Ascending aorta (tissue), 2 donors: ENCODE data around the gene GHDC. TPM values are rescaled to one million over a fixed set of nuclear protein-coding genes. Genes with fewer than 3 reads are reported as not detected.

Source experiments
- DNase-seq, 2 donors: peaks; one replicate each; pipeline ENCODE4 v3.0.0-alpha.2; 2019; ENCODE audit warnings: low spot score in 2 of 2
- H3K27ac ChIP-seq, 2 donors: fragments of 200-600 bp; sonication (generic); one replicate each; pipeline ENCODE4 v1.5.1; 2016 to 2017; ENCODE audit warnings: mild to moderate bottlenecking in 1 of 2
- H3K27me3 ChIP-seq: fragments of 200-600 bp; sonication (generic); one replicate; pipeline ENCODE4 v1.5.1; 2017
- H3K36me3 ChIP-seq, 2 donors: fragments of 200-600 bp; sonication (generic); one replicate each; pipeline ENCODE4 v1.5.1; 2016
- H3K4me1 ChIP-seq, 2 donors: fragments of 200-600 bp; sonication (generic); one replicate each; pipeline ENCODE4 v1.5.1; 2016 to 2017; ENCODE audit warnings: mild to moderate bottlenecking in 1 of 2
- H3K4me3 ChIP-seq, 2 donors: fragments of 200-600 bp; sonication (generic); one replicate each; pipeline ENCODE4 v1.5.1; 2016 to 2017; ENCODE audit warnings: mild to moderate bottlenecking in 1 of 2
- H3K9me3 ChIP-seq, 2 donors: fragments of 200-600 bp; sonication (generic); one replicate each; pipeline ENCODE4 v1.5.1; 2016
- intact Hi-C: fragments of 100-400 bp; cut with DNase I; formaldehyde crosslinking; loops from one replicate; pipeline ENCODE4 v1.15.1; 2023
- total RNA-seq: library from RNA; depleted of rRNA; stranded (reverse); fragments of >200 nt; gene quantifications from one replicate; pipeline ENCODE4 v1.1.0, GENCODE V29; 2016
- TF ChIP-seq, protein P1 (sequence below), 3 experiments: fragments of 200-600 bp in 2 of 3; fragments of 450-650 bp in 1 of 3; sonication (generic) in 2 of 3; IDR thresholded peaks; one replicate each; pipeline ENCODE4 v1.5.1; 2016 to 2019; ENCODE audit warnings: antibody characterized with exemption in 3 of 3, mild to moderate bottlenecking in 1 of 3, moderate library complexity in 1 of 3

GHDC gene
- total RNA-seq, 1 donor from 2014 or later, result 94.3 TPM

DNA sequence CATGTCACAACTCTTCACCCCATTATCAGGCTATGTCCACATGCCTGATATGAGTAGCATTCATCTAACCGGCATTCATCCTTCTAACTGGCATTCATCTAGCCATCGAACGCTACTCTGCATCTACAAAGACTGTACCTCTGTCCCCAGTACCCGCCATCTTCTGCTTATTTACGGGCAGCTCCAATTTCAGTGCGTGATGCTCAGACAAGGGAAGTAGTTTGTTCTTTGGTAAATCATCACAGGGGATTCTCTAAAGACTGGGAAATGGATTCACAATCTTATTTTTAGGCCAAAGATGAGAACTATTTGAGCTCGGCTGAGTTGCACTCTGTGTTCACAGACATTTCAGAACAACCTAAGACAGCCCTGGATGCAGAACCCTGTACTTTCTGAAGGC is 42.5 kb upstream of the GHDC start:
- intact Hi-C loops, result no loop called here
- H3K27ac ChIP-seq, result no peak overlapping the region

DNA sequence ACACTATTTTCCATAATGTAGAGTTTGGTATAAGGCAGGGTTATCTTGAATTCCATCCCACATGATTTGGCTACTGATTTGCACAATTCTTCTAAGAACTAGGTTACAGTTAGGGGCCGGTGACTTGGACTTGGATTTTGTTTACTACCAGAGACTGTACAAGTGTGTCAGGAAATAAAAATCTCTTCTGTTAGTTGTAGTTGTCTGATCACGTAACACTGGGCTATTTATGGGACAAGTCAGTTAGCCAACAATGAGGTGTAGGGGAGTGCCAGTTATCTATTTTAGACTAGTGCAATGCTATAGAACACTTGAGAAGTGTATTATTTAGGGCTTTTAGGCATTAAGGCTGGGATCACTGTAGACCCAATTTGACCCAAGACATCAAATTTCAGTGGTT is 39.7 kb upstream of the GHDC start:
- Histone ChIP-seq H3K4me3 (no peak overlapping the region), H3K36me3 (no peaks in the 10 kb centered on the region), H3K4me1 (peaks cover 0 to 5% of the 10 kb centered on the region in 2 donors), H3K27ac (no peak overlapping the region), H3K27me3 (no peaks in the 10 kb centered on the region), H3K9me3 (no peaks in the 10 kb centered on the region)
- no peak for DNase-seq
- TF ChIP-seq, protein P1, sequence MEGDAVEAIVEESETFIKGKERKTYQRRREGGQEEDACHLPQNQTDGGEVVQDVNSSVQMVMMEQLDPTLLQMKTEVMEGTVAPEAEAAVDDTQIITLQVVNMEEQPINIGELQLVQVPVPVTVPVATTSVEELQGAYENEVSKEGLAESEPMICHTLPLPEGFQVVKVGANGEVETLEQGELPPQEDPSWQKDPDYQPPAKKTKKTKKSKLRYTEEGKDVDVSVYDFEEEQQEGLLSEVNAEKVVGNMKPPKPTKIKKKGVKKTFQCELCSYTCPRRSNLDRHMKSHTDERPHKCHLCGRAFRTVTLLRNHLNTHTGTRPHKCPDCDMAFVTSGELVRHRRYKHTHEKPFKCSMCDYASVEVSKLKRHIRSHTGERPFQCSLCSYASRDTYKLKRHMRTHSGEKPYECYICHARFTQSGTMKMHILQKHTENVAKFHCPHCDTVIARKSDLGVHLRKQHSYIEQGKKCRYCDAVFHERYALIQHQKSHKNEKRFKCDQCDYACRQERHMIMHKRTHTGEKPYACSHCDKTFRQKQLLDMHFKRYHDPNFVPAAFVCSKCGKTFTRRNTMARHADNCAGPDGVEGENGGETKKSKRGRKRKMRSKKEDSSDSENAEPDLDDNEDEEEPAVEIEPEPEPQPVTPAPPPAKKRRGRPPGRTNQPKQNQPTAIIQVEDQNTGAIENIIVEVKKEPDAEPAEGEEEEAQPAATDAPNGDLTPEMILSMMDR (IDR thresholded peaks at IDR 0.05), result no peak
- intact Hi-C loops, result loop anchor here (5.0 kb wide), 1 partner anchor 43 kb away; the partner anchor contains the start of gene STAT5B

More for the DNA sequence above, 42.5 kb upstream of the GHDC start:
- Histone ChIP-seq H3K4me3 (no peak overlapping the region), H3K27me3 (no peaks in the 10 kb centered on the region), H3K4me1 (peaks cover 0 to 5% of the 10 kb centered on the region in 2 donors), H3K36me3 (no peaks in the 10 kb centered on the region), H3K9me3 (no peaks in the 10 kb centered on the region)
- DNase-seq, result no peak
- TF ChIP-seq, protein P1 (IDR thresholded peaks at IDR 0.05), result no peak

DNA sequence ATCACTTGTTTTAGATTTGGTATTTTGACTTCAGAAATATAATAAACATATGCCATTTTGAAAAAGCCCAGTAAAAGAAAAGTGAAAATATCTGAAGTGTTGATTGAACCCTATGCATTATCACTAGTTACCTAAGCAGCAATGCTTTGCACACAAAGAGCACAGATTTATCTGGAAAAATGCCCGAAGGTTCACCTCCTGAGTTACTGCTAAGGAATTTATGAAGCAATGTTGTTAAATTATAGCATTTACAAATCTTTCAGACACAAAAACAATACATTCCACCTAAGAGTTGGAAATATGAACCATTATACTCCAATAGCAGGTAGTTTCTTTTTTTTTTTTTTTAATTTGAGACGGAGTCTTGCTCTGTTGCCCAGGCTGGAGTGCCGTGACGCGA is 38.9 kb upstream of the GHDC start:
- TF ChIP-seq, protein P1 (IDR thresholded peaks at IDR 0.05), result no peak
- Histone ChIP-seq H3K27ac (no peak overlapping the region), H3K4me1 (peaks cover 0 to 5% of the 10 kb centered on the region in 2 donors), H3K36me3 (no peaks in the 10 kb centered on the region), H3K9me3 (no peaks in the 10 kb centered on the region), H3K27me3 (no peaks in the 10 kb centered on the region), H3K4me3 (no peak overlapping the region)
- DNase-seq, result no peak
- intact Hi-C loops, result loop anchor here (5.0 kb wide), 1 partner anchor 44 kb away; the partner anchor contains the start of gene STAT5B

DNA sequence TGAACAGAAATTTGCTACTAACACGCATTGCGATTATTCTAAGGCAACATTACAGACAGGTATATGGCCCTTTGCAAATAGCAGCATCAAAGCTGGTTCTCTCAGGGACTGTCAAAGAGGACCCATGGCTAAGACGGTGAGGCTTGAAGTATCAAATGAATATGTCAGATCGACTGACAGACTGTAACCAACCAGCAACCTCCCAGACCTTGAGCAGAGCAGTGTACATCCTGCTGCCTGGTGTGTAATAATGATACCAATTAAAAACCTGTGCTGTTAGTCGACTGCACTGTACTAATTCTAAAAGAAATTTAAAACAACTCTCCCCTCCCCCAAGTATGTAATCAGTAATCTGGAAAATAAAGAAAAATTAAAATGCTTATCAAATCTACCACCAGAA is 35.9 kb upstream of the GHDC start:
- Histone ChIP-seq H3K9me3 (no peaks in the 10 kb centered on the region), H3K36me3 (peaks cover 0 to 7% of the 10 kb centered on the region in 2 donors), H3K27ac (no peak overlapping the region), H3K4me1 (peaks cover 0 to 11% of the 10 kb centered on the region in 2 donors), H3K27me3 (no peaks in the 10 kb centered on the region), H3K4me3 (no peak overlapping the region)
- DNase-seq, result no peak
- TF ChIP-seq, protein P1 (IDR thresholded peaks at IDR 0.05), result no peak
- intact Hi-C loops, result loop anchor here (5.0 kb wide), 1 partner anchor 47 kb away; the partner anchor contains the start of gene STAT5B

DNA sequence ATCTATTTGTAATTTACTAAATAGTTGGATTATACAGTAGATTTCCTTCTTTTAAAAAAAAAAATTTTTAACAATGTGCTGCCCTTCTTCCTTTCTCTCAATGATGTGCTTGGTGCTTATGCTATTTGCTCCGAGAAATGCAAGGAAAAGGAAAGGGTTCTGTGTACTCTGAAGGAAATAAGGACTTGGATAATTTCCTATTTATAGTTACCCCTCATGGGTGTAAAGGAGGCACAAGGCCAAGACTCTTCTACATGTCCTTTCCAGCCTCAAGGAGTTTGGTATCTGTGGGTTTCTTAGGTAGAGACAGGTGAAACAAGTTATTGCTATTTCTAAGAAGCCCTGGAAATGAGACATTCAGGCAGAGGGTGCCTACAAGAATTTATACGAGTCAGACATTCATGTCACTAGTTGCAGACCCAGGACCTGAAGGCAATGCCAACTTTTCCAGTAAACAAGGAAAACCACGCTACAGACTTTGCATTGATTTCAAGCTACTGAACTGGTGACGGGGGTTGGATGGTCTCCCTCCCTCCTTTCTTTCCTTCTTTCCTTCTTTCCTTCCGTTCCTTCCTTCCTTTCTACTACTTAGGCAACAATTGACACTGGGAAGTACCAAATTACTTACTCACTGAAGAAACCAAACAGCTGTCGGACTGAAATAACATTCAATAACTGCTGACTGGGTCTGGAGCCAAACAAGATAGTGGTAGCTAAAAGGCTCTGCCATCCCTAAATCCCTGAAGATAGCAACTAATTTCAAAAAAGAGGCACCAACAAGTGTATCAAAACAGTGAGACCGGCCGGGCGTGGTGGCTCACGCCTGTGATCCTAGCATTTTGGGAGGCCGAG is 33.8 kb upstream of the GHDC start:
- intact Hi-C loops, result no loop called here

More for the DNA sequence above, 33.8 kb upstream of the GHDC start:
- H3K9me3 ChIP-seq, result no peaks in the 10 kb centered on the region
- H3K36me3 ChIP-seq, result peaks cover 10 to 26% of the 10 kb centered on the region in 2 donors
- no peak overlapping the region for H3K4me3 ChIP-seq
- H3K27ac ChIP-seq, result peak overlapping the region; percentile 22 to 29
- peaks cover 0 to 7% of the 10 kb centered on the region in 2 donors for H3K4me1 ChIP-seq
- H3K27me3 ChIP-seq, result no peaks in the 10 kb centered on the region
- DNase-seq, result no peak
- TF ChIP-seq, protein P1 (IDR thresholded peaks at IDR 0.05), result no peak
